Measurements from ENCODE around the gene OTOP1.
"Not testable (repeated sequence)": the region's sequence is repeated elsewhere in the genome, so short reads cannot be mapped to it uniquely, and the experiment has no call there.

- TF ChIP-seq CTCF (IDR thresholded peaks at IDR 0.05; ENCODE audit: low read length); EZH2 (IDR thresholded peaks at IDR 0.05; ENCODE audit: borderline replicate concordance, low read length): not testable (repeated sequence)
These were observed 31.0 kb upstream of the OTOP1 start for GRCh38 chr4:4257705-4258104.

Measured in OCI-LY1 (cell line).